HG03025 (cell line): Measurements from ENCODE around the gene RGP1.

ENCODE experiments used
- ATAC-seq: cut with Tn5 transposase; IDR thresholded peaks from one replicate; pipeline ENCODE4 v1.9.1; 2021; ENCODE audit warnings: mild to moderate bottlenecking, moderate library complexity; ENCODE audit not compliant: unreplicated experiment, low FRiP score

Gene RGP1

DNA sequence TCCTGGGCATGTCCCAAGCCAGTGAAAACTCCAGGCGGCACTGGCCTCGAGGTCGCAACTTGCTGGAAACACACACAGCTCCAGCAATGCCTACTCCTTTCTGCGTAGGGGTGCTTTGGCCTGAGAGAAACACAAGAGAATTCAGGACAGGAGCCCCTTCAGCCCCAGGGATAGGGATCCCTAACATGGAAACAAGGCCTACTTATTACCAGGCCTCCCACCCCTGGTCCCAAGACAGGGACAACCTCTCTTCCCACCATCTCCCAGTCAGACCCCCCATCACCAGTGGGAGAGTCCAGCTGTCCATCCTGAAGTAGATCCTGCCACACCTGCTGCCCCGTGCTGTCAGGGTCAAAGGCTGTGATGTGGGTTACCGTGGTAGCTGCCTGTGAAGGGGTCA lies 8.8 kb upstream of the RGP1 start:
- no peak for ATAC-seq

DNA sequence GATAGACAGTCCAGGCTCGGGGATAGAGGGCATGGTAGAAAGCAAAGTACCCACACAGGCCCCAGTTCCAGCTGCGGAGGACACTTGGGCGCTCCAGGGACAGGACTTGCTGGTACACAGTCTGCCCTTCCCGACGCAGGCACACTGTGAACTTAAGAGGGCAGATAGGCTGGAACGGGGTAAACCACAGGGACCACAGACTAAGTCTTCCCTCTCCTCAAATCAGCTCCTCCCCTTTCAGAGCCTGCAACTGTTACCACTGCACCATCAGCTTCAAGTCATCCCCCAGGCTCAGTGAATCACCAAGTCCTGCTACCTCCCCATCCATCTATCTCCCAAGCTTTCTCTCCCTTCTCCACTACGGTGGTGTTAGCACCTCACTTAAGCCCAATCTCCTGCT lies 7.3 kb upstream of the RGP1 start:
- no peak for ATAC-seq

DNA sequence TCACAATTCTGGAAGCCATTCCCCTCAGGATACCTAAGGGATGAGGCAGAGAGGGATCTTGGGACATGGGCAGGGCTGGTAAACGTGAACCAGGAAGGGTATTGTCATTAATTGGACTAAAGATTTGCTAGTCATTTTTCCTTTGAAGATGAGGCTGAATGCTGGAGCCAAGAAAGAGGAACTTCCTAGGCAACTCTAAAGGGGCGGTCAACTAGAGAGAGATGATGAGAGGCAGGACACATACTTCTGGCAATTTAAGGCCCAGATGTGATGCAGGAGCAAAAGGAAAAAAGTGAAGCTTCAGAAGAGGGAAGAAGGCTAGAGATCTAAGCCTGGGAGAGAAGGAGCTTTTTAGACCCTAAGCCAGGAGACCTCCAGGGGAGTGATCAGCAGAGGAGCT lies 5.6 kb upstream of the RGP1 start:
- no peak for ATAC-seq

DNA sequence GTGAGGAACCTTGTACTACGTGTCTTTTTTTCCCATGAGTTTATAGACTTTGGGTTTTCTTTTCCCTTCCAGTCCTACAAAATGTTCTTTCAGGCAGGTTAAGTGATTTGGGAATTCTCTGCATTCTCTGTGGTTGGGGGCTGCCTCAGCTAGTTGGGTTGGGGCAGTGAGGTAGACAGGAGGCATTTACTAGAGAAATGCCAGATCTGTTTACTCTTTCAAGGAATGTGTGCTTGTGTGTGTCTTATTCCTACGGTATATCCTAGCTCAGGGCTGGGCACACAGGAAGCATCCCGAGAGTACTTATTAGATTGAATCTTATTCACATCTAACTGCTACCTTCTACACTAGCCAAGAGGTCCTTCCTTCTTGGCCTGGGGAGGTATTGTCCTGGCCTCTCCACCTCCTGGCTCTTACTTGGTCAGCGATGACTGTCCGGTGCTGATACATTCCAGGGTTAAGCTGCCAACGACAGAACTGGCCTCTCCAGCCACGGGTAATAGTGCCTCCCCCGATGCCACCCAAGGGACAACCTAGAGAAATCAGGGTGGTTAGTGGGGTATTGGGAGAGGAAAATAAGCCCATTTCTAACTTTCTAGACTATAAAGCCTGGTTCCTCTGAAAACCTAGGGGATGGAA lies 5.1 kb upstream of the RGP1 start:
- no peak for ATAC-seq

DNA sequence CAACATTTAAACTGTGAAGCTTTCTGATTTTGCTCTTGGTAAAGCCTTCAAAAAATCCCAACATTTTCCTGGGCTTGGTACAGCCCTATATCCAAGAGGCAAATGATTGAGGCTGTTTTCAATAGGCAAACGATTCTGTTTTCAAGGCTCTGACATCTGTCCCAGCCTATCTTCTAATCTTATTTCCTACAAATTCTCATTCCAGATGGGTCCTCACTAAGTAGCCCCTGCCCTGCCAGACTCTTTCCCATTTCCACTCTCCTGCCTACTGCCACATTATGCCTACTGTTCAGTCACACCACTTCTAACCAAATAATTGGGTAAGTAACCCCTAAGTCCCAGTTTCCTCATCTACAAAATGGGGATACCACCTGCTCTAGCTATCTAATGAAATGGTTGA lies 3.5 kb upstream of the RGP1 start:
- ATAC-seq = no peak

DNA sequence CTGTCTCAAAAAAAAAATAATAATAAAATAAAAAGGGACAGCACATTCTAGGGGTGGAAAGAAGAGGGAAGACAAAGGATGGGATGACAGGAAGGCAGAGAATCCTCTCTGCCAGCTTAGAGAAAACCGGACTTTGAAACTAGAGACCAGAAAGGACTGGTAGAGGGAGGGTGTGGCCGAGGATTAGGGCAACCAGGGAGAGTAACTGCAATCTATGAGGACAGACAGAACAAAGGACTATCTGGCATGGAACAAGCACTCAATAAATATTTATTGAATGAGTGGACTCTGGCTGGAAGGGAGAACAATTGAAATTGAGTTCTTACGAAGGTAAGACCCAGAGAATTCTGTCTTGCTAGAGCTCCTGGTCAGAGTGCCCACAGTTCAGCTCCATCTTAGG lies 2.5 kb upstream of the RGP1 start:
- no peak for ATAC-seq

DNA sequence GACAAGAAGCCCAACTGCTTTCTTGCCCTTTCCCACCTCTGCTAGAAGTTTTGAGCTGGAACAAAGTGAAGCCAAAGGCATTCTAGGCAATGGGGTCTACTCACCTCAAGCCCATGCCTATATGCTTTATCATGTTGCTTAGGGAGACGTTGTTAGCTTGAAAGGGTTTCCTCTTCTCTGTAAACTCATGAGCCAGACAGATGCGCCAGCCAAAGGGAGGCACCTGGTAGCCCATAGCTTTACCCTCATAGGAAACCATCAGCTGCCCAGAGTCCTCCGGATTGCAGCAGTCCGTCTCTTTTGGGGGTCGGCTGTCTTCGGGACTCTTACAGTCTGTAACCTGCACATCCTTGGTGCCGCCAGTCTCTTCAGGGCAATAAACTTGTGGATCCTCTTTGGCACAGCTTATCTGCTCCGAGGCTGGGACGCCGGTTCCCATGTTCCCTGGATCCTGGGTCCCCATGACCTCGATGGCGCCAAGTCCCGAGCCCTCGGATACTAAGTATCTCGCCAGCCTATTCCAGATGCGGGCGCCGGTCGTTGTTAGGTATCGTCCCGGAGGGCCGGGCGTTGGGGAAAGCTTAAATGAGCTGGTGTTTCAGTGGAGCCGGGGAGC lies 737 bp upstream of the RGP1 start:
- ATAC-seq = no peak

DNA sequence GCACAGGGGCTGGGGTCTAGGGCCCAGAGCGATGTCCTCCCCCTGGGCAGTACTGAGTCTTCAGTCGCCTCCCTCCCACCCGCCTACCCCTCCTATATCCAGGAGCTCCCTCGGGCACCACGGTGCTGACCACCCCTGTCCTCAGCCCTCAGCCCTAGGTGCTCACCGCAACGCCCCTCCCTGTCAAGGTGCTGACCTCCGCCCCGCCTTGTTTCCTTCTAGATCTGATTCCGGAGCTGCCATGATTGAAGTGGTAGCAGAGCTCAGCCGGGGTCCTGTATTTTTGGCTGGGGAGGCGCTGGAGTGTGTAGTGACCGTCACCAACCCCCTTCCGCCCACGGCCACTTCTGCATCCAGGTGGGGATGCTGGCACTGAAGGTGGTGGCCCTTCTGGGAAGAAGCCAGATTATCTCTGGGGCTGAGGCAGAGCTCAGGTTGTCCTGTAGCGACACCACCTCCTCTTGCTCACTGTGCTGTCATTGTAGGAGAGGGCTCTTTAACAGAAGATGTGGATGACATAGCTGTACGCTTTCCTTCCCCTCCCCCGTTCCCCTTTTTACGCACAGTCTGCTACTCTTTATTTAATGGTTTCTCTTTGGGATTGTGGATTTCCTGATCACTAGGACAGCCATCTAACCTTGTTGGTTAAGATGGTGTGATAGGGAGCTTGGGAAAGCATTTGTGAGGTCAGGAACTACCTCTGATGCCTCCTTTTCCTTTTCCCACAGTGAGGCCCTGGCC lies 598 bp downstream of the RGP1 start:
- ATAC-seq = no peak

DNA sequence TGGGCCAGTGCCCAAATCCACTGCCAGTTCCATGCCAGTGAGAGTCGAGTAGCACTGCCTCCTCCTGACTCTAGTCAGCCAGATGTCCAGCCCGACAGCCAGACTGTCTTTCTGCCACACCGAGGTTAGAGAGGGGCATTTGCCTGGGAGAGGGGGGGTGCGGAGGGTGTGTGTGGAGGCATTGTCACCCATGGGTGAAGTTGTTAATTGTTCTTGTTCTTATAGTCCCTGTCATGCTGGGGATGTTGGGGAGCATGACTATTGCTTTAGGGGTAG lies 1.1 kb downstream of the RGP1 start:
- ATAC-seq = no peak

DNA sequence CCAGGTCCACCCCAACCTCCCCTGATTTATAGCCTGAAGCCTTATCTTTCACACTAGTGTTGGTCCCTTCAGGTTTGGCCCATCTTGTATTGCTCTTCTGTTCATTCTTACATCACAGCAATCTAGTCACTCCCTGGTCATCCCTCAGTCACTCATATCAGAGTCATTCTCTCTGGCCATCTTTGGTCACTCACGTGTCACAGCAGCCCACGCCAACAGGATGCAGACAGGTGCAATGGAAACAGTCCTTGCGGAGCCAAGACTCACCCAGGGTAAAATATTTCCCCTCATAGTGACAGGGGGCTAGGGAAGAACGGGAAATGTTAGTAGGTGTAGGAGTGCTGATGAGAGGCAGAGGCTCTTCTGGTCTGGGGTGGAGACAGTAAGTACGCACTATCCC lies 4.4 kb downstream of the RGP1 start:
- no peak for ATAC-seq

DNA sequence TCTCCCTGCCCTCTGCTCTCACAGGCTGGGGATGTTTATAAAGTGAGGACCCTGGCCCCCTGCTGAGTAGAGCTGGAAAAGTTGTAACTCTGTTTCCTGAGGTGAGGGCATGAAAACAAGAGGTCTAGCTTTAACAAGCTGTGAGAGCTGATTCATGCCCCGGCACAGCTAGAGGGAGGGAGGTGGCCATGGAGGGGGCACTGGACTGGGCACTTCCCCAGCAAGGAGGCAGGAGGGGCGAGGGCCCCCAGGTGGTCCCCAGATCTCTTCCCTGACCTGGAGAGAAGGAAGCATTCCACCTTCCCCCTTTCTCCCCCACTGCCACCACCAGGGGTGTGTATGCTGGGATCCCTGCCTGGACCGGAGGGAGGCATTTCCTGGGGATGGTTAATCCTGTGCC lies 5.2 kb downstream of the RGP1 start, which contains the start of gene MSMP:
Gene MSMP (minus strand): TSS at position 13 of the 400 bp plus-strand sequence. CDS start 147 bp downstream, outside the sequence.
- no peak for ATAC-seq

DNA sequence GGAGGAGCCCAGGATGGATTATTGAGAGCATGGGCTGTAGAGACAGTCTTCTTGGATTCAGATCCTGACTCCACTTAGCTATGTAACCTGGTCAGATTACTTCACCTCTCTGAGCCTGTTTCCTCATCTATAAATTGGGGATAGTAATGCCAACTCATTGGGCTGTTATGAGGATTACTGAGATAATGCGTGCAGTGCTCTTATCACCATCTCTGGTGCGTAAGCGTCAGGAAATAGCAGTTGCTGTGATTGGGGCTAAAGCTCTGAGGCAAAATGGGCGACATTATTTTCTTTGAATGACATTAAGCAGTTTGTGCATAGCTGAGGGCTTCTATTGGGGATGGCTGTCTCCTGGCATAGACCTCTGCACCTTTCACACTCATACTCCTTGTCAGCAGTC lies 6.0 kb downstream of the RGP1 start:
- no peak for ATAC-seq

DNA sequence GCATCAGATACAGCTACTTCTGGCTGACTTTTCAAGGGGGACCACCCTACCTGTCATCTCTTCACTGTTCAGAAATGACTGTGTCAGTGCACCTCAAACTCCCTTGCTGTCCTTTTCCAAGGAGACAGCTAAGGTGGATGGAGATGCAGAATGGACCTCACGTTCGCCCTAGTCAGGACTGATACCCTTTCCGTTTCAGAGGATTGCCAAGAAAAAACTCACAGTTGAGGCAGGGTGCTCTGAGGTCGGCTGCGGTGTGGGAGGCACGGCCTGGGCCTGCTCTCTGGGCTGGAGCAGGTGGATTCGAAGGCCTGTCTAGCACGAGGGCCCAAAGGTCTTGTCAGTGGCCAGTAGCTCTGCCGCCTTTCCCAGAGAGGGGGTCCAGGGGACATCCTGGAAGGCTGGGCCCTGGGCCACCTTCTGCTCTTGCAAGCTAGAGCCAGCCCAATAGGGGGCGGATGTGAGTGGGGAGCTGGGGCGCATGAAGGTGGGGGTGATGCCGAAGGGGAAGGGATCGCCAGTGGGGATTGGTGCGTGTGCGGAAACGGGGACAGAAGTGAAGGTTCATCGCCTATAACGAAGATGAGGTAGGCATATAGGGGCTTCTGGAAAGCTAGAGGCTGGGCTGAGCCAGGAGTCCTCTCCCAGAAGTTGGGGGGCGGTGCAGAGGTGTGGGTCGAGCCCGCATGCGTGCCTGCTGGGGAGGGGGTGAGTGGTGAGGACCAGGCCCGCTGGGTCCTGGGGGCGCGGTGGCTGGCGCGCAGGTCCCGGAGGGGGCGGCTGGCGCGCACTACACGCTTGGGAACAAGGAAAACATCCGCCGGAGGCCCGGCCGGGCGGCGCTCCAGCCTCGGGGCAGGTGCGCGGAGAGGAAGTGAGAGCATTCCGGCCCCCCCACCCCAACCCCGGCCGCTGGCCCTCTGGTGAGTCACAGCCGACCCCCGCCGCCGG lies 7.5 kb downstream of the RGP1 start:
- peak; percentile 44 for ATAC-seq

DNA sequence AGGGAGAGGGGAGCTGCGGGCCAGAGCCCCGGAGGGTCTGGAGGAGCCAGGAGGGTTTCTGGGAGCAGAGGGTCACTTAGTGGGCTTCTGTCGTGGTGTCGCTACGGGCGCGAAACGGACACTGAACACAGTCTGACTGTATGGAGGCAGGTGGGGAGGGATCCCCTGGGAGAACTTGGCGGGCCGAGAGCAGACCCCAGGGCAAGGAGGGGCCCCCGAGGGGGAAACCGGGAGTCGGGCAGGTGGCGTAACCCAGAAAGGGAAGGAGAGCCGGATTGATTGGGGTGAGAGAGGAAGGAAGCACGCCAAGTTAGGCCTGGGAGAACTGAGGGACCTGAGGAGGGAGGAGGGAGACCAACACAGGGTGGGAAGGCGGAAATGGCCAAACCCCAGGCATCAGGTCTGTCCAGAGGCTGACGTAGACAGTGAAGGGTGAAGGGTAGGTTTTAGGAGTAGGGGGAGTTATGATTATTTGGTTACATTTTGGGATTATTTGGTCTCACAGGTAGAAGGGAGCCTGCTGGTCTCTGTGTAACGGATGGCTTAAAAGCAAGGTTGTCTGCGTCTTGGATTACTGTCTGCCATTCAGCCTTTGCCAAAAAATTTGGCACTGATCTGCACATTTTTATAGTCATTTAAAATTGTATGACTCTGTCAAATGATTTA lies 8.3 kb downstream of the RGP1 start:
- ATAC-seq = no peak

DNA sequence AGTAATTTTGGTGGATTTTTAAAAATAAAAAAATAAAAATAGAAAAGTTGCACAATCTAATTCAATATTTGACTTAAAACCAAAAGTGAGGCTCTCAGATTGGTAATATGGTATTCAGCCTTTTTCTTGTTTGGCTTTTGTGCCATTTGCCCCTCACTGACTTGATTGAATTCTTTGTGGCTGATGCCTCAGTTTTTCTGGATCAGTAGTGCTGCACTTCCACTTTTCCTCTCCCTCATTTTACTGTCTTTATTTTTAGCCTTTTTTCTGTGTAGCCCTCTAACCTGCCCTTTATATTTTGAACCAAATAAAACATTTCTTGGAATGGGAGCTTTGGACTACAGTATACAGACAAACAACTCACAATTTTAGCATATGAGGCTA lies 8.8 kb downstream of the RGP1 start:
- ATAC-seq = no peak

DNA sequence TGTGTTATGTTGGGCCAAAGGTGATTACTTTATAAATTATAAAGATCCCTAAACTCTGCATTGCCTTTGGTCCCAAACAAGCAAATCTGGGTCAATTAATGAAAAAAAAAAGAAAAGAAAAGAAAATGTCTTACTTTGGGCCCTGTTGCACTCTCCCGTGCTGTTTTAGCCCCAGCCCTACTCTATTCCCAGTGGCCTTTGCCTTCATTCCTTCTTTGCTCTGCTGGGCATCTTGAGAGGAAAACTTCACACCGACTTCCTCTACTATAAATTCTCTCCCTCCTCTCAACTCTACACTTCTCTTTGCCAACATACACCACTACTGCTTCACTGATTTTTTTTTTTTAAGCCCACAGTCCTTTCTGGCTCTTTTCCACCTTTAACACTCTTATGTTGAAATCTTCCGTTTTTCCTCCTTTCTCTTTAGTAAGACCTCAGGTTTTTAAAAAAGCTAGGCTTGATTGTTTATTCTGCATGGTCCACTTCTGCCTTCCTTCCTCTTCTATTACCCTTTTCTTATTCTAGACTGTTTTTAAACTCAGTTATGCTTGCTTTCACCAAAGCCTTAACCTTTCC lies 9.5 kb downstream of the RGP1 start:
- no peak for ATAC-seq

DNA sequence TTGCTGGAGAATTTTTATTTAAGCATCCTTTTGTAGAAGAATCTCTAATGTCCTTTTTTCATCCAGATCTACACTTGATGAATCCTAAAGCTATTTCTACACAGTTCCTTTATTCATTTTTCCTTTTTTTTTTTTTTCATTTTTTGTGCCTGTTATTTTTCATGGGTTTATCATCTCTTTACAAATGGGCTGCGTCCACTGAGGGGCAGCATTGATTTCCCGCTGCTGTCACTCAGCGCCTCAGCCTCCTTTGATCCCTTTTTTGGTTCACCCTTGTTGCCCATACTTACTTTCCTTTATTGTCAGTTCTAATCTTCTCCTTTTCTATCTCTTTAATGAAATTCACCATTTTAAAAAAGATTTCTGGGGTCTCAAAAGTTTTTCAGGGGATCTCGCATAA lies 10.7 kb downstream of the RGP1 start:
- no peak for ATAC-seq

DNA sequence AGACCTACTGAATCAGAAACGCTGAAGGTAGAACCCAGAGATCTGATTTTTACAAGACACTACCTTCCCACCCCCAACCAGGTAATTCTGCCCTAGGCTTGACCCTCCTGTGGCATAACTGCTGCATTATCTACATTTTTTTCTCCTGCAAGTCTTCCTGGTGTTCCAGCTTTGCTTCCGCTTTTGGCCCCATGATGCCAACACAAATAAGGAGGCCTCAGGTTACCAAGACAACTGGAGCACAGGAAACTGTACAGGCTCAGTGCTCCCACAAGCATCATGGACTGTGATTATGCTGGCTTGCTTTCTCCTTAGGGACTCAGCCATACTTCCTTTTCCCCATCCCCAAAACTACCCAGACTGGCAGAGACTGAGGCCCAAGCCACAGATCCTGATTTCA lies 11.6 kb downstream of the RGP1 start:
- ATAC-seq = no peak

DNA sequence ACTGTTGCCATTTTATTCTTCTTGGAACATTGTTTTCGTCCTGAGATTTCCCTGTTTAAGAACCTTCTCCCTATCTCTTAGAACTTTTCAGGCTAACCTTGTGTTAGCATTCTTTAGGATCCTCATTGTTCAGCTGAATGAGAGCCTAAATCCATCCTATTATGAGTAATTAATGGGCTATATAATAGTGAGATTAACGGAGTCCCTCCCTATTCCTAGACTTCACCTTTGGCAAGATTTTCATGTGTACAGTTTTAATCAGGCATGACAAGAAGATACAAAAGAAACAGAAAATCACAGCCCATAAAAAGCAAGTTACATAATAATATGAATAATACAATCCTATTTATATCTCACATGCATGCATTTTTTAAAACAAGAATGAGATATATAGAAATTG lies 14.1 kb downstream of the RGP1 start:
- no peak for ATAC-seq

DNA sequence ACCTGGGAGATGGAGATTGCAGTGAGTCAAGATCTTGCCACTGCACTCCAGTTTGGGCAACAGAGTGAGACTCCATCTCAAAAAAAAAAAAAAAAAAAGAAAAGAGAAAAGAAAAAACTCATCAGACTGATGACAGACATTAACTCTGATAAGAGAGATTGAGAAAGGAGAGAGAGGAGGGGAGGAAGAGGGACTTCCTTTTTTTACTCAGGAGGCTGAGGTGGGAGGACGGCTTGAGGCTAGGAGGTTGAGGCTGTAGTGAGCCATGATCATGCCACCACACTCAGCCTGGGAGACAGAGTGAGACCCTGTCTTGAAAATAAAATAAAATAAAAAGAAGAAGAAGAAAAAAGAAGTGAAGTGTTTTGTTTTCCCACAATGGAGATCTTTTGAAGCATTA lies 14.7 kb downstream of the RGP1 start:
- ATAC-seq = no peak
